DND-41 (cell line): ENCODE data around the gene CLDND1.

Source experiments
- EZH2 ChIP-seq: IDR thresholded peaks from 3 replicates; pipeline ENCODE4 v1.6.1; 2012; ENCODE audit warnings: borderline replicate concordance, low read depth, mild to moderate bottlenecking, moderate library complexity, low read length, inconsistent platforms; ENCODE audit not compliant: severe bottlenecking
- TF ChIP-seq, protein P1 (sequence below): IDR thresholded peaks from 2 replicates; pipeline ENCODE4 v1.5.1; 2012; ENCODE audit warnings: borderline replicate concordance, low read length, moderate library complexity, mild to moderate bottlenecking; ENCODE audit not compliant: poor library complexity, severe bottlenecking; ENCODE audit errors: extremely low read depth

DNA sequence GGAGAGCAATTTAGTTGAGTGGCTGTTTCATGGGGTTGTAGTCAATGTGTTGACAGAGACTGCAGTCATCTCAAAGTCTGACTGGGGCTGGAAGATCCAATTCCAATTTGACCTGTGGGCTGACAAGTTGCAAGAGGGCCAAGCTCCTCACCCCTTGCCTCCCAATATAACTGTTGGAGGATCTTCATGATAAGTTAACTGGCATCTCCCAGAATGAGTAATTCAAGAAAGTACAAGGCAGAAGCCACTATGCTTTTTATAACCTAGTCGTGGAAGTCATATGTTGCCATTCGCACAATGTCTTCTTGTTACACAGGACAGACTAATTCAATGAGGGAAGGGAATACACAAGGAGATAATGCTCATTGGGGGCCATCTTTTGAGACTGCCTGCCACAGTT is 38.2 kb upstream of the CLDND1 start:
- TF ChIP-seq EZH2 = no peak
- TF ChIP-seq, protein P1, sequence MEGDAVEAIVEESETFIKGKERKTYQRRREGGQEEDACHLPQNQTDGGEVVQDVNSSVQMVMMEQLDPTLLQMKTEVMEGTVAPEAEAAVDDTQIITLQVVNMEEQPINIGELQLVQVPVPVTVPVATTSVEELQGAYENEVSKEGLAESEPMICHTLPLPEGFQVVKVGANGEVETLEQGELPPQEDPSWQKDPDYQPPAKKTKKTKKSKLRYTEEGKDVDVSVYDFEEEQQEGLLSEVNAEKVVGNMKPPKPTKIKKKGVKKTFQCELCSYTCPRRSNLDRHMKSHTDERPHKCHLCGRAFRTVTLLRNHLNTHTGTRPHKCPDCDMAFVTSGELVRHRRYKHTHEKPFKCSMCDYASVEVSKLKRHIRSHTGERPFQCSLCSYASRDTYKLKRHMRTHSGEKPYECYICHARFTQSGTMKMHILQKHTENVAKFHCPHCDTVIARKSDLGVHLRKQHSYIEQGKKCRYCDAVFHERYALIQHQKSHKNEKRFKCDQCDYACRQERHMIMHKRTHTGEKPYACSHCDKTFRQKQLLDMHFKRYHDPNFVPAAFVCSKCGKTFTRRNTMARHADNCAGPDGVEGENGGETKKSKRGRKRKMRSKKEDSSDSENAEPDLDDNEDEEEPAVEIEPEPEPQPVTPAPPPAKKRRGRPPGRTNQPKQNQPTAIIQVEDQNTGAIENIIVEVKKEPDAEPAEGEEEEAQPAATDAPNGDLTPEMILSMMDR = no peak
